ENCODE data around the gene C14orf132.
A peak's percentile ranks its signal among the peaks of the same experiment; 100 is the strongest.

Gene C14orf132

GRCh38 chr14:96062506-96062905, 23.3 kb downstream of the C14orf132 start:
- no peak for TF ChIP-seq CTCF (conservative IDR thresholded peaks at IDR 0.05)
- peak overlapping the region; percentile 80 for H3K27ac ChIP-seq

GRCh38 chr14:96064866-96065265, 25.7 kb downstream of the C14orf132 start:
- no peak for TF ChIP-seq CTCF (conservative IDR thresholded peaks at IDR 0.05)
- peak overlapping the region; percentile 80 for H3K27ac ChIP-seq

GRCh38 chr14:96065661-96066459, 26.7 kb downstream of the C14orf132 start:
- TF ChIP-seq CTCF (conservative IDR thresholded peaks at IDR 0.05): no peak
- peak overlapping the region; percentile 80 for H3K27ac ChIP-seq

- peak overlapping the region; percentile 15; the same call in 1 of the 2 replicates for H3K27ac ChIP-seq
Measured at GRCh38 chr14:96066976-96067375, 27.8 kb downstream of the C14orf132 start.

GRCh38 chr14:96067985-96068930, 29.1 kb downstream of the C14orf132 start:
- H3K27ac ChIP-seq: peak overlapping the region; percentile 15; the same call in 1 of the 2 replicates
- TF ChIP-seq CTCF (conservative IDR thresholded peaks at IDR 0.05): no peak

More at GRCh38 chr14:96066976-96067375, 27.8 kb downstream of the C14orf132 start:
- no peak for TF ChIP-seq CTCF (conservative IDR thresholded peaks at IDR 0.05)

- H3K27ac ChIP-seq: no peak overlapping the region
Measured at GRCh38 chr14:96069421-96069820, 30.3 kb downstream of the C14orf132 start.

More at GRCh38 chr14:96069421-96069820, 30.3 kb downstream of the C14orf132 start:
- TF ChIP-seq CTCF (conservative IDR thresholded peaks at IDR 0.05): no peak

Data from VCaP (cell line).